ENCODE data around the gene LRRC14B.

DNA sequence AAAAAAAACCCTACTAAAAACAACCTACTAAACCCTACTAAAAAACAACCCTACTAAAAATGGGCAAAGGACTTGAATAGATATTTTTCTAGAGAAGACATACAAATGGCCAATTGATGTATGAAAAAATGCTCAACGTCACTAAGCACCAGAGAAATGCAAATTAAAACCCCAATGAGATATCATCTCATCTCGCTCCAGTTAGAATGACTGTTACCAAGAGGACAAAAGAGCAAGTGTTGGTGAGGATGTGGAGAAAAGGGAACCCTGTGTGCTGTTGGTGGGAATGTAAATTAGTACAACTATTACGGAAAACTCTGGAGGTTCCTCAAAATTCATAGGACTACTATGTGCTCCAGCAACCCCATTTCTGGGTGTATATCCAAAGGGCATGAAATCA is 37.6 kb downstream of the LRRC14B start:
- TF ChIP-seq POLR2AphosphoS5 (IDR thresholded peaks at IDR 0.05): no peak
- TF ChIP-seq, protein P1, sequence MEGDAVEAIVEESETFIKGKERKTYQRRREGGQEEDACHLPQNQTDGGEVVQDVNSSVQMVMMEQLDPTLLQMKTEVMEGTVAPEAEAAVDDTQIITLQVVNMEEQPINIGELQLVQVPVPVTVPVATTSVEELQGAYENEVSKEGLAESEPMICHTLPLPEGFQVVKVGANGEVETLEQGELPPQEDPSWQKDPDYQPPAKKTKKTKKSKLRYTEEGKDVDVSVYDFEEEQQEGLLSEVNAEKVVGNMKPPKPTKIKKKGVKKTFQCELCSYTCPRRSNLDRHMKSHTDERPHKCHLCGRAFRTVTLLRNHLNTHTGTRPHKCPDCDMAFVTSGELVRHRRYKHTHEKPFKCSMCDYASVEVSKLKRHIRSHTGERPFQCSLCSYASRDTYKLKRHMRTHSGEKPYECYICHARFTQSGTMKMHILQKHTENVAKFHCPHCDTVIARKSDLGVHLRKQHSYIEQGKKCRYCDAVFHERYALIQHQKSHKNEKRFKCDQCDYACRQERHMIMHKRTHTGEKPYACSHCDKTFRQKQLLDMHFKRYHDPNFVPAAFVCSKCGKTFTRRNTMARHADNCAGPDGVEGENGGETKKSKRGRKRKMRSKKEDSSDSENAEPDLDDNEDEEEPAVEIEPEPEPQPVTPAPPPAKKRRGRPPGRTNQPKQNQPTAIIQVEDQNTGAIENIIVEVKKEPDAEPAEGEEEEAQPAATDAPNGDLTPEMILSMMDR (IDR thresholded peaks at IDR 0.05): no peak
- no peak for TF ChIP-seq EP300 (IDR thresholded peaks at IDR 0.05)

Data from suprapubic skin (tissue), 4 donors.